Left ventricle myocardium inferior (tissue), 1 donor: ENCODE measurements around the gene KLHL36. TPM values are rescaled to one million over a fixed set of nuclear protein-coding genes. Genes with fewer than 3 reads are reported as not detected.

Experiments used
- DNase-seq: peaks from one replicate; pipeline ENCODE4 v3.0.0-alpha.2; 2020
- H3K27ac ChIP-seq: fragments of 200-600 bp; replicated peaks from 2 replicates; pipeline ENCODE4 v1.8.0; 2021
- H3K27me3 ChIP-seq: fragments of 200-600 bp; 2 replicates; pipeline ENCODE4 v1.8.0; 2021; ENCODE audit warnings: low read depth
- H3K36me3 ChIP-seq: fragments of 200-600 bp; 2 replicates; pipeline ENCODE4 v1.8.0; 2021
- H3K4me1 ChIP-seq: fragments of 200-600 bp; 2 replicates; pipeline ENCODE4 v1.8.0; 2021
- H3K4me3 ChIP-seq: fragments of 200-600 bp; 2 replicates; pipeline ENCODE4 v1.8.0; 2021; ENCODE audit warnings: mild to moderate bottlenecking, moderate library complexity
- H3K9me3 ChIP-seq: fragments of 200-600 bp; replicated peaks from 2 replicates; pipeline ENCODE4 v1.8.0; 2021
- CTCF ChIP-seq: fragments of 200-600 bp; IDR thresholded peaks from 2 replicates; pipeline ENCODE4 v1.8.0; 2021; ENCODE audit warnings: antibody characterized with exemption, mild to moderate bottlenecking, borderline replicate concordance
- intact Hi-C: fragments of 100-400 bp; cut with micrococcal nuclease; formaldehyde crosslinking; loops from one replicate; pipeline ENCODE4 v1.11.0; 2022
- total RNA-seq: library from RNA; stranded (reverse); fragmentation: NEBNext Ultra II Directional; extraction: Animal tissue kit (Norgen Biotek cat#: 25700); gene quantifications from one replicate; pipeline ENCODE4 v1.2.1, GENCODE V29; 2021
- donor health status: DM: no; HTN: yes; CAD: no; lungs with severe emphysema.

The KLHL36 gene
- total RNA-seq, 1 donor from 2014 or later = 84.4 TPM

- Histone ChIP-seq H3K4me3 (peak overlapping the region; percentile 88), H3K27me3 (no peaks in the 10 kb centered on the region), H3K9me3 (no peaks in the 10 kb centered on the region), H3K4me1 (peaks cover 49% of the 10 kb centered on the region), H3K27ac (peak overlapping the region; percentile 96), H3K36me3 (peaks cover 37% of the 10 kb centered on the region)
- no peak for DNase-seq
- no peak for TF ChIP-seq CTCF
- intact Hi-C loops = no loop called here
Measured at GRCh38 chr16:84649511-84649861, 1.2 kb downstream of the KLHL36 start.

GRCh38 chr16:84650062-84650991, 2.0 kb downstream of the KLHL36 start:
- peaks cover 45% of the 10 kb centered on the region for H3K36me3 ChIP-seq
- H3K27me3 ChIP-seq = no peaks in the 10 kb centered on the region
- intact Hi-C loops = no loop called here
- H3K9me3 ChIP-seq = no peaks in the 10 kb centered on the region
- no peak for TF ChIP-seq CTCF
- DNase-seq = no peak
- peaks cover 49% of the 10 kb centered on the region for H3K4me1 ChIP-seq
- peak overlapping the region; percentile 88 for H3K4me3 ChIP-seq
- peak overlapping the region; percentile 96 for H3K27ac ChIP-seq

GRCh38 chr16:84652566-84652965, 4.3 kb downstream of the KLHL36 start:
- Histone ChIP-seq H3K27me3 (no peaks in the 10 kb centered on the region), H3K4me1 (peaks cover 45% of the 10 kb centered on the region), H3K27ac (no peak overlapping the region), H3K36me3 (peaks cover 65% of the 10 kb centered on the region), H3K4me3 (no peak overlapping the region), H3K9me3 (no peaks in the 10 kb centered on the region)
- intact Hi-C loops = no loop called here
- DNase-seq = no peak
- no peak for TF ChIP-seq CTCF

- Histone ChIP-seq H3K4me3 (no peak overlapping the region), H3K4me1 (peaks cover 43% of the 10 kb centered on the region), H3K9me3 (no peaks in the 10 kb centered on the region), H3K36me3 (peaks cover 82% of the 10 kb centered on the region), H3K27ac (no peak overlapping the region), H3K27me3 (no peaks in the 10 kb centered on the region)
- TF ChIP-seq CTCF = no peak
- no peak for DNase-seq
- intact Hi-C loops = no loop called here
Measured at GRCh38 chr16:84654238-84654637, 5.9 kb downstream of the KLHL36 start.

GRCh38 chr16:84654998-84655397, 6.7 kb downstream of the KLHL36 start:
- TF ChIP-seq CTCF = no peak
- H3K4me3 ChIP-seq = no peak overlapping the region
- intact Hi-C loops = no loop called here
- no peaks in the 10 kb centered on the region for H3K9me3 ChIP-seq
- H3K36me3 ChIP-seq = peaks cover 90% of the 10 kb centered on the region
- peaks cover 35% of the 10 kb centered on the region for H3K4me1 ChIP-seq
- DNase-seq = no peak
- H3K27ac ChIP-seq = no peak overlapping the region
- no peaks in the 10 kb centered on the region for H3K27me3 ChIP-seq
